Skeletal muscle satellite cell (primary cell): Measurements from ENCODE around the gene ZNF335.
"Not testable (repeated sequence)": the region's sequence is repeated elsewhere in the genome, so short reads cannot be mapped to it uniquely, and the experiment has no call there.

Source experiments
- H3K27me3 ChIP-seq: 2 replicates; pipeline ENCODE4 v1.7.0; 2013; ENCODE audit warnings: low read length; ENCODE audit not compliant: control insufficient read depth, insufficient read depth
- H3K36me3 ChIP-seq: 2 replicates; pipeline ENCODE4 v1.7.0; 2013; ENCODE audit warnings: mild to moderate bottlenecking, control low read depth, low read length; ENCODE audit not compliant: insufficient read depth
- H3K4me1 ChIP-seq: 2 replicates; pipeline ENCODE4 v1.7.0; 2013; ENCODE audit warnings: low read length; ENCODE audit not compliant: control insufficient read depth, insufficient read depth
- H3K4me2 ChIP-seq: 2 replicates; pipeline ENCODE4 v1.7.0; 2013; ENCODE audit warnings: mild to moderate bottlenecking, low read length
- H3K4me3 ChIP-seq: 2 replicates; pipeline ENCODE4 v1.7.0; 2013; ENCODE audit warnings: low read length
- H3K9ac ChIP-seq: 2 replicates; pipeline ENCODE4 v1.7.0; 2013; ENCODE audit warnings: mild to moderate bottlenecking, low read depth, low read length, moderate library complexity
- H3K9me3 ChIP-seq: replicated peaks from 2 replicates; pipeline ENCODE4 v1.7.0; 2013; ENCODE audit warnings: mild to moderate bottlenecking, control low read depth, low read length

Gene ZNF335

GRCh38 chr20:45998761-45999160 is 26.8 kb upstream of the ZNF335 start:
- Histone ChIP-seq H3K4me2 (no peak overlapping the region), H3K4me3 (no peak overlapping the region), H3K27me3 (peaks cover 62% of the 10 kb centered on the region), H3K9ac (no peak overlapping the region), H3K4me1 (peaks cover under 1% of the 10 kb centered on the region), H3K36me3 (no peaks in the 10 kb centered on the region), H3K9me3 (no peaks in the 10 kb centered on the region)

GRCh38 chr20:45998337-45998736 is 26.3 kb upstream of the ZNF335 start:
- no peak overlapping the region for H3K4me3 ChIP-seq
- peaks cover 5% of the 10 kb centered on the region for H3K4me1 ChIP-seq
- H3K27me3 ChIP-seq = peaks cover 63% of the 10 kb centered on the region
- no peak overlapping the region for H3K4me2 ChIP-seq
- H3K9ac ChIP-seq = no peak overlapping the region
- no peaks in the 10 kb centered on the region for H3K36me3 ChIP-seq
- H3K9me3 ChIP-seq = no peaks in the 10 kb centered on the region

DNA sequence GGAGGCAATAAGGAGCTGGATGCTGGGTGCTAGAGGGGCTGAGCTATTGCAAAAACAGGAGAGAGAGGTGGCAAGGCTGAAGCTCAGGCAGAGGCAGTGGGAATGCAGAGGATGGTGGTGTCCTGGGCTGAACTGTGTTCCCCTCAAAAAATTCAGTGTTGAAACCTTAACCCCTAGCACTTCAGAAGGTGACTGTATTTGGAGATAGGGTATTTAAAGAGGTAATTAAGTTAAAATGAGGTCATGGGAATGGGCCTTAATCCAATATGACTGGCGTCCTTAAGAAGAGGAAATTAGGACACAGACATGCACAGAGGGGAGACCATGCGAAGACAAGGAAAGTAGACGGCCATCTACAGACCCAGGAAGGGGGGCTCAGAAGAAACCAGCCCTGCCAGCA is 25.2 kb upstream of the ZNF335 start:
- H3K4me1 ChIP-seq = peaks cover 6% of the 10 kb centered on the region
- H3K4me3 ChIP-seq = no peak overlapping the region
- no peak overlapping the region for H3K9ac ChIP-seq
- no peaks in the 10 kb centered on the region for H3K9me3 ChIP-seq
- peaks cover 58% of the 10 kb centered on the region for H3K27me3 ChIP-seq
- no peak overlapping the region for H3K4me2 ChIP-seq
- H3K36me3 ChIP-seq = no peaks in the 10 kb centered on the region

DNA sequence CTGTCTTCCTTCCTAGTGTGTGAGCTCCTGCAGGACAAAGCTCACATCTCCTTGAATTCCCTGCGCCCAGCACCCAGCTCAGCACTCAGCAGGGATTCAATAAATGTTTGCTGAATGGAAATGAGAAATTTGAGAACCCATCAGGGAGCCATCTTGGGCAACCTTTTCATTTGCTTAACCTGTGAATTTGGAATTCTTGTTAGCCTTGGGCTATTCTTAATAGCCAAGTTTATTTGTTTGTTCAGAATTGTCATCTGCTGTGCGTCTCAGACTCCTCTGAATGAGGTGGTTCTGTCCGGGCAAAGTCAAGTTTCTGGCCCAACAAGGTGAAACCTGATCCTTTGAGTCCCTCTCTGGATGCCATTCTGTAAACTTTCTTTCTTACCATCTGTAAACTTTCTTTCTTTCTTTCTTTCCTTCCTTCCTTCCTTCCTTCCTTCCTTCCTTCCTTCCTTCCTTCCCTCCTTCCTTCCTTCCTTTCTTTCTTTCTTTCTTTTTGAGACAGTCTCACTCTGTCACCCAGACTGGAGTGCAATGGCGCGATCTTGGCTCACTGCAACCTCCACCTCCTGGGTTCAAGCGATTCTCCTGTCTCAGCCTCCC is 23.6 kb upstream of the ZNF335 start:
- peaks cover 46% of the 10 kb centered on the region for H3K27me3 ChIP-seq
- not testable (repeated sequence) for H3K4me2 ChIP-seq, H3K4me1 ChIP-seq, H3K36me3 ChIP-seq, H3K9me3 ChIP-seq, H3K9ac ChIP-seq, H3K4me3 ChIP-seq

- peaks cover 6% of the 10 kb centered on the region for H3K4me1 ChIP-seq
- no peaks in the 10 kb centered on the region for H3K9me3 ChIP-seq
- H3K36me3 ChIP-seq = no peaks in the 10 kb centered on the region
- H3K4me2 ChIP-seq = no peak overlapping the region
- H3K9ac ChIP-seq = no peak overlapping the region
- H3K4me3 ChIP-seq = no peak overlapping the region
- H3K27me3 ChIP-seq = peaks cover 39% of the 10 kb centered on the region
Observed at GRCh38 chr20:45994761-45995493, 22.9 kb upstream of the ZNF335 start.

DNA sequence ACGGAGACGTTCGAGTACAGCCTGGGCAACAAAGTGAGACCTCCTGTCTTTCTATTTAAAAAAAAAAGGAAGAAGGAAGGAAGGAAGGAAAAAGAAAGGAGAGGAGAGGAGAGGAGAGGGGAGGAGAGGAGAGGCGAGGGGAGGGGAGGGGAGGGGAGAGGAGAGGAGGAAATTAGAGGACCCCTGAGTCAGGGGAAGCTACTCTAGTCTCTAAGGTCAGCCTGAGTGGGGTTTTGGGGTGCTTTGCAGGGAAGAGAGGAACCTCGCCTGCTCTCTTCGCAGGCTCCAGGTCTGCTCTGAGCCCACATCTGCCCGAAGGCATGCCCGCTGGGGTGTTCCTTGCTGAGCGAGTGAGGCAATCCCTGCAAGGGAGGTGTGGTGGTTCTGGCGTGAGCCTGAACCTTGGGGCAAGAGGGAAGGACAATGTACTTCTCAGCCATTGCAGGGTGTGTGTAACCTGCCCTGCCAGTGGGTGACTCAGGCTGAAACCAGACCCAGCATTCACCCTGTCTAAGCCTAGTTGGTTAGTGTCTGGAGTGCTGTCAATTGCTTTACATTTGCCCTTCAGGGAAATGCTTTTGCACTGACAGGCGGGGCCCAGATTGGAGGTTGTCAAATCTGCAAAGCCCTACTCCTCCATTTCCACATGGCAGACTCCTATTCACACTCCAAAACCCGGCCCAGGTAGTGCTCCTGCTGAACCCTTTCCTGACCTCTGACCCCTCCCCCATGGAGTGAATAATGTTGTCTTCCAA is 21.4 kb upstream of the ZNF335 start:
- H3K4me3 ChIP-seq = no peak overlapping the region
- H3K36me3 ChIP-seq = no peaks in the 10 kb centered on the region
- peaks cover 6% of the 10 kb centered on the region for H3K4me1 ChIP-seq
- H3K27me3 ChIP-seq = peaks cover 28% of the 10 kb centered on the region
- no peak overlapping the region for H3K4me2 ChIP-seq
- H3K9me3 ChIP-seq = no peaks in the 10 kb centered on the region
- no peak overlapping the region for H3K9ac ChIP-seq

GRCh38 chr20:45991616-45992015 is 19.6 kb upstream of the ZNF335 start:
- H3K27me3 ChIP-seq = peaks cover 16% of the 10 kb centered on the region
- H3K9ac ChIP-seq = no peak overlapping the region
- H3K36me3 ChIP-seq = no peaks in the 10 kb centered on the region
- no peak overlapping the region for H3K4me3 ChIP-seq
- no peaks in the 10 kb centered on the region for H3K9me3 ChIP-seq
- H3K4me1 ChIP-seq = peaks cover 6% of the 10 kb centered on the region
- H3K4me2 ChIP-seq = no peak overlapping the region

GRCh38 chr20:45988830-45989229 is 16.8 kb upstream of the ZNF335 start:
- H3K9ac ChIP-seq = not testable (repeated sequence)

DNA sequence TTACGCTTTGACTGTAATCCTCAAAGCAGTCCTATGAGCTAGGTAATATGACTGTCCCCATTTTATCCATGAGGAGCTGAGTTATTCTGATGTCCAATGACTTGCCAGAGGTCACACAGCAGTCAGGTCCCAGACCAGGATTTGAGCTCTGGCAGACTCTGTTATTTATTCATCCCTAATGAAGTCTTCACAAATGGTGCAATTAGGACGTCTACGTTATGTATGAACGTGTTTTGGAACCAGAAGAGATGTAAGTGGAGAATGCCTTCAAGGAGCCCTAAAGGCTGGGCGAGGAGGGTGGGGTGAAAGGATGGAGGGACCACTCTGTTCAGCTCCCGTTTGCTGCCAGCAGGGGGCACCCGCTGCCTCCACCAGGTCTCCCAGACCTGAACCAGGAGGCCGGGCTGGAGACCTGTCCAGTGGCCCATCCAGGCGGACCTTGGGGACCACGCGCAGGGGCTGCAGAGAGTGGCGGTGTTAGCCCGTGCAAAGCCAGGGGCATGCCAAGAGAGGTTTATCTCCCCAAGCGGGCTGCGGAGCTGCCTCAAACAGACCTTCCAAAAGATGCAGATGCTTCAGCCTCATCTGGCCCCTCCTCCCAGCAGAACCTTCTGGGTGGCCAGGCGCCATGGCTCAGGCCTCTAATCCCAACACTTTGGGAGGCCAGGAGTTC is 15.2 kb upstream of the ZNF335 start:
- H3K9me3 ChIP-seq = no peaks in the 10 kb centered on the region
- H3K36me3 ChIP-seq = no peaks in the 10 kb centered on the region
- H3K4me3 ChIP-seq = no peak overlapping the region
- H3K27me3 ChIP-seq = peaks cover 15% of the 10 kb centered on the region
- no peak overlapping the region for H3K4me2 ChIP-seq
- H3K9ac ChIP-seq = no peak overlapping the region
- H3K4me1 ChIP-seq = no peaks in the 10 kb centered on the region

More at GRCh38 chr20:45988830-45989229, 16.8 kb upstream of the ZNF335 start:
- not testable (repeated sequence) for H3K4me2 ChIP-seq, H3K4me3 ChIP-seq, H3K36me3 ChIP-seq, H3K4me1 ChIP-seq, H3K9me3 ChIP-seq
- H3K27me3 ChIP-seq = peaks cover 18% of the 10 kb centered on the region

GRCh38 chr20:45985573-45985972 is 13.6 kb upstream of the ZNF335 start:
- no peak overlapping the region for H3K4me3 ChIP-seq
- no peaks in the 10 kb centered on the region for H3K36me3 ChIP-seq
- H3K4me2 ChIP-seq = no peak overlapping the region
- H3K9me3 ChIP-seq = no peaks in the 10 kb centered on the region
- H3K4me1 ChIP-seq = no peaks in the 10 kb centered on the region
- no peak overlapping the region for H3K9ac ChIP-seq
- H3K27me3 ChIP-seq = peaks cover 18% of the 10 kb centered on the region

- Histone ChIP-seq H3K4me2 (no peak overlapping the region), H3K36me3 (no peaks in the 10 kb centered on the region), H3K4me3 (no peak overlapping the region), H3K4me1 (no peaks in the 10 kb centered on the region), H3K9me3 (no peaks in the 10 kb centered on the region), H3K27me3 (peaks cover 21% of the 10 kb centered on the region), H3K9ac (no peak overlapping the region)
Observed at GRCh38 chr20:45983279-45983743, 11.3 kb upstream of the ZNF335 start.
